HG02938 (cell line): ENCODE data around the gene GPR12.

Experiments used
- ATAC-seq: cut with Tn5 transposase; IDR thresholded peaks from one replicate; pipeline ENCODE4 v1.9.1; 2021; ENCODE audit warnings: mild to moderate bottlenecking, moderate library complexity; ENCODE audit not compliant: unreplicated experiment

Gene GPR12

GRCh38 chr13:26706381-26706780, 54.2 kb downstream of the GPR12 start:
- no peak for ATAC-seq

- no peak for ATAC-seq
Observed at GRCh38 chr13:26705536-26705935, 55.0 kb downstream of the GPR12 start.
